ENCODE results near the gene TMEM140.

Gene TMEM140

GRCh38 chr7:135192914-135193536 lies 45.2 kb downstream of the TMEM140 start:
- no peak for DNase-seq (ENCODE audit: low read depth in 2 of 3, low spot score in 1 of 3)

- no peak for DNase-seq (ENCODE audit: low read depth in 2 of 3, low spot score in 1 of 3)
These were observed 45.8 kb downstream of the TMEM140 start for GRCh38 chr7:135193615-135194081.

GRCh38 chr7:135194494-135195095 lies 46.7 kb downstream of the TMEM140 start:
- no peak for DNase-seq (ENCODE audit: low read depth in 2 of 3, low spot score in 1 of 3)

- no peak for DNase-seq (ENCODE audit: low read depth in 2 of 3, low spot score in 1 of 3)
These were observed 47.3 kb downstream of the TMEM140 start for GRCh38 chr7:135195156-135195555.

- DNase-seq (ENCODE audit: low read depth in 2 of 3, low spot score in 1 of 3), result no peak
These were observed 48.2 kb downstream of the TMEM140 start for GRCh38 chr7:135195968-135196629.

GRCh38 chr7:135197343-135197742 lies 49.5 kb downstream of the TMEM140 start:
- DNase-seq (ENCODE audit: low read depth in 2 of 3, low spot score in 1 of 3), result no peak

GRCh38 chr7:135197906-135198655 lies 50.2 kb downstream of the TMEM140 start:
- DNase-seq (ENCODE audit: low read depth in 2 of 3, low spot score in 1 of 3), result no peak

- DNase-seq (ENCODE audit: low read depth in 2 of 3, low spot score in 1 of 3), result no peak
These were observed 51.6 kb downstream of the TMEM140 start for GRCh38 chr7:135199439-135199838.

GRCh38 chr7:135200821-135201331 lies 53.0 kb downstream of the TMEM140 start:
- DNase-seq (ENCODE audit: low read depth in 2 of 3, low spot score in 1 of 3), result no peak

- DNase-seq (ENCODE audit: low read depth in 2 of 3, low spot score in 1 of 3), result no peak
These were observed 53.5 kb downstream of the TMEM140 start for GRCh38 chr7:135201350-135201749.

- DNase-seq (ENCODE audit: low read depth in 2 of 3, low spot score in 1 of 3), result no peak
These were observed 56.5 kb downstream of the TMEM140 start for GRCh38 chr7:135204341-135204749.

- DNase-seq (ENCODE audit: low read depth in 2 of 3, low spot score in 1 of 3), result no peak
These were observed 57.0 kb downstream of the TMEM140 start for GRCh38 chr7:135204876-135205275.

GRCh38 chr7:135205850-135206249 lies 58.0 kb downstream of the TMEM140 start:
- no peak for DNase-seq (ENCODE audit: low read depth in 2 of 3, low spot score in 1 of 3)

GRCh38 chr7:135206941-135207391 lies 59.1 kb downstream of the TMEM140 start:
- no peak for DNase-seq (ENCODE audit: low read depth in 2 of 3, low spot score in 1 of 3)

- DNase-seq (ENCODE audit: low read depth in 2 of 3, low spot score in 1 of 3), result no peak
These were observed 59.7 kb downstream of the TMEM140 start for GRCh38 chr7:135207406-135208101.

- DNase-seq (ENCODE audit: low read depth in 2 of 3, low spot score in 1 of 3), result no peak
These were observed 60.4 kb downstream of the TMEM140 start for GRCh38 chr7:135208102-135208793.

- no peak for DNase-seq (ENCODE audit: low read depth in 2 of 3, low spot score in 1 of 3)
These were observed 61.5 kb downstream of the TMEM140 start for GRCh38 chr7:135209225-135209834.

- DNase-seq (ENCODE audit: low read depth in 2 of 3, low spot score in 1 of 3), result no peak
These were observed 63.0 kb downstream of the TMEM140 start for GRCh38 chr7:135210888-135211178.

- DNase-seq (ENCODE audit: low read depth in 2 of 3, low spot score in 1 of 3), result peak; percentile 93 to 96 (median 96)
These were observed 63.5 kb downstream of the TMEM140 start, which contains the start of gene WDR91 for GRCh38 chr7:135211179-135211945. WDR91 (minus strand) TSS chr7:135211526; CDS start chr7:135211502, 24 bp downstream.
